Stimulated activated naive CD4-positive, alpha-beta T cell treated with Interleukin-2 at 50 U/mL for 16 hours (primary cell): ENCODE results near the gene ZFP36L2.
"Not testable (repeated sequence)": the region's sequence is repeated elsewhere in the genome, so short reads cannot be mapped to it uniquely, and the experiment has no call there.

ENCODE experiments used
- DNase-seq: peaks from one replicate; lab custom pipeline; 2025; lab: John Stamatoyannopoulos, UW

ZFP36L2 gene

DNA sequence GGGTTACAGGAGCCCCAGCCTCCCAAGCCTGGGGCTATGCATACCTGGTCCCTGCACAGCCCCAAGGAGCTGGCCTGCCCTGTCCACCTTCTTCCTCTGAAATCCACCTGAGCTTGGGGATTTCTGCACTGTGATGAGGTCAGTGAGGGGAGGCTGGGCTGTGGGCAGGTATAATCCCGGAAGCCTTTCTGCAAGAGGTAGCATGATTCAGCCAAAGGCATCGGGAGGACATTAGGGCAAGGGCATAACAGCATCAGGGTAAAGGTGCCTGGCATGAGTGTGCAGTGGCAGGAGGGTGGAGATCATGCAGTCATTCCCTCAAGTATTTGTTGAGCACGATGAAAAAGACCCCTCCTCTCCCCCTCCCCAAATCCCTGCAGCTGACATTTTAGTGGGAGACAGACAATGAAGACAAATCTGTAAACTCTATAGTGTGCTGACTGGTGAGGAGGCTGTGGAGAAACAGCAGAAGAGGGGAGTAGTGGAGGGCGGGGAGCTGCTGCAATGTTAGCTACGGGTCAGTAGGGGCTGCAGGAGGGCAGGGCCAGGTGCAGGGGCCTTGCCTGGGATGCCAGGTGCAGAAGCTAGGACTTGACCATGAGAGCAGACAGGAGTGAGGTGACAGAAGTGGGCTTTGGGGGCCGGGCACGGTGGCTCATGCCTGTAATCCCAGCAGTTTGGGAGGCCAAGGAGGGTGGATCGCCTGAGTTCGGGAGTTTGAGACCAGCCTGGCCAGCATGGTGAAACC lies 18.7 kb downstream of the ZFP36L2 start:
- no peak for DNase-seq

- no peak for DNase-seq
Measured at GRCh38 chr2:43206602-43207001, 19.8 kb downstream of the ZFP36L2 start.

GRCh38 chr2:43203373-43203772 lies 23.0 kb downstream of the ZFP36L2 start:
- no peak for DNase-seq

DNA sequence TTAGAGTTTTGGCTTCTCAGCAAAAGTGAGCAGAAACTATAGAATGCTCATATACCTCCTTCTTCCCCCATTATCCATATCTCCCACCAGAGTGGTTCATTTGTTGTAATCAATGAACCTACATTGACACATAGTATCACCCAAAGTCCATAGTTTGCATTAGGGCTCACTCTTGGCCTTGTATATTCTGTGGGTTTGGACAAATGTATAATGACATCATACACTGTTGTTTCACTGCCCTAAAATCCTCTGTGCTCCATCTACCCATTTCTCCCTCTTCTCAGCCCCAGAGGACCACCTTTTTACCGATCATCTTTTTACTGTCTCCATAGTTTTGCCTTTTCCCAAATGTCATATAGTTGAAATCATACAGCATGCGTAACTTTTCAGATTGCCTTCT lies 24.1 kb downstream of the ZFP36L2 start:
- DNase-seq = no peak

DNA sequence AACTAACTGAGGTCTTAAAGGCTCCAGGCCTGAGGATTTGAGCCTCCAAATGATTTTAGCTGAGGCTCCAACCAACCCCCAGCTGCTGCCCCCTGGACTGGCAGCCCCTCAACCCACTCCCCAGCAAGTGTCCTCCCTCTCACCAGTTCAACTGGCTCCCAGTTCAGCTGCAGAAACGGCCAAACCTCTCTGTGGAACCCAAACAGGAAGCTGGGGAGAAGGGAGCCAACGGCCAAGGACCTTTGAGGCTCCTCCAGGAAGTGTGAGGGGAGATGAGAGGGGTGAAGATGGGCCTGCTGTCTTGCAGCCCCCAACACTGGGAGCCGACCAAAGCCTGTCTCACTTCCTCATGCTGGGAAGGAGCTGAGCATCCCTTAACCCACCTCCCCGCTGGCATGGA lies 24.9 kb downstream of the ZFP36L2 start:
- DNase-seq = no peak

GRCh38 chr2:43201016-43201415 lies 25.4 kb downstream of the ZFP36L2 start:
- DNase-seq = no peak

DNA sequence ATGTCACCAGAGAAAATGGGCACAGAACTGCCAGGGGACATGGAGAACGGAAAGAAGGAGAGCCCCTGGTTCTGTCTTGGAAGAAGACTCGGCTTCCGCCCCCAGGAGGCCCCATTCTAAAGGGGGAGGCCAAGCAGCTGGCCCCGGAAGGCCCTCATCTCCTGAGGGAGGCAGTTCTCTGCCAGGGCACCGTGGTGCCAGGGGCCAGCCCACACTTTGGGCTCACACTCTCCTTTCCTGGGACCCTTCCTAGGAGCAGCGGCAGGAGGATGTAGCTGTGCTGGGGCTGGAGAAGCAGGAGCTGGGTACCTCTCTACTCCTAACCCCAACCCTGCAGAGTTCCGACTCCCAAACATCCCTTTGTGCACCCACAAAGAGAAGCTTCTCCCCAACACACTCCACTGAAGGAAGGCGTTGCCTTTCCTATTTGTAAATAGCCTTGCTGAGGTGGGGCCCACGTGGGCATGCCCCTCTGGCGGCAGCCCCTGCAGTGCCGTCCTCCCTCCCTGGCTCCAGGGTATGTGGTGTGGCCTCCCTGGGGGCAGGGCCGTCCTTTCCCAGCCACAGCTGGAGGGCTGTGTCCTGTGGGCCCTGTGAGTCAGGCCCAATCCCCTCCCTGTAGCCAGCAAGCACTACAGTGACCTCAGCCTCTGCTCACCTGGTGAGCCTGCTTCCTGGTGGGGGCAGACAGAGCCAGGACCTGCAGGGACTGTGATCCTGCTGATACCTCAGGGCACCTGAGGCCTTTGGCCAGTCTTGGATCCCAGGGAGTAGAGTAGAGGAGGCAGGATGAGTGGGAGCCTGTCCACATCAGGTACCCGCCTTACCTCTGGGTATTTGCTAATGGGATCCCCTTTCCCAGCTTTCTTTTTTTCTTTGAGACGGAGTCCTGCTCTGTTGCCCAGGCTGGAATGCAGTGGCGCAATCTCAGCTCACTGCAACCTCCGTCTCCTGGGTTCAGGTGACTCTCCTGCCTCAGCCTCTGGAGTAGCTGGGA lies 26.6 kb downstream of the ZFP36L2 start:
- no peak for DNase-seq

- no peak for DNase-seq
Measured at GRCh38 chr2:43198263-43198662, 28.1 kb downstream of the ZFP36L2 start.

GRCh38 chr2:43197588-43197896 lies 28.9 kb downstream of the ZFP36L2 start:
- DNase-seq = no peak

- no peak for DNase-seq
Measured at GRCh38 chr2:43196768-43197587, 29.4 kb downstream of the ZFP36L2 start.

GRCh38 chr2:43194121-43194869 lies 32.1 kb downstream of the ZFP36L2 start:
- no peak for DNase-seq

- DNase-seq = no peak
Measured at GRCh38 chr2:43193652-43194120, 32.7 kb downstream of the ZFP36L2 start.

DNA sequence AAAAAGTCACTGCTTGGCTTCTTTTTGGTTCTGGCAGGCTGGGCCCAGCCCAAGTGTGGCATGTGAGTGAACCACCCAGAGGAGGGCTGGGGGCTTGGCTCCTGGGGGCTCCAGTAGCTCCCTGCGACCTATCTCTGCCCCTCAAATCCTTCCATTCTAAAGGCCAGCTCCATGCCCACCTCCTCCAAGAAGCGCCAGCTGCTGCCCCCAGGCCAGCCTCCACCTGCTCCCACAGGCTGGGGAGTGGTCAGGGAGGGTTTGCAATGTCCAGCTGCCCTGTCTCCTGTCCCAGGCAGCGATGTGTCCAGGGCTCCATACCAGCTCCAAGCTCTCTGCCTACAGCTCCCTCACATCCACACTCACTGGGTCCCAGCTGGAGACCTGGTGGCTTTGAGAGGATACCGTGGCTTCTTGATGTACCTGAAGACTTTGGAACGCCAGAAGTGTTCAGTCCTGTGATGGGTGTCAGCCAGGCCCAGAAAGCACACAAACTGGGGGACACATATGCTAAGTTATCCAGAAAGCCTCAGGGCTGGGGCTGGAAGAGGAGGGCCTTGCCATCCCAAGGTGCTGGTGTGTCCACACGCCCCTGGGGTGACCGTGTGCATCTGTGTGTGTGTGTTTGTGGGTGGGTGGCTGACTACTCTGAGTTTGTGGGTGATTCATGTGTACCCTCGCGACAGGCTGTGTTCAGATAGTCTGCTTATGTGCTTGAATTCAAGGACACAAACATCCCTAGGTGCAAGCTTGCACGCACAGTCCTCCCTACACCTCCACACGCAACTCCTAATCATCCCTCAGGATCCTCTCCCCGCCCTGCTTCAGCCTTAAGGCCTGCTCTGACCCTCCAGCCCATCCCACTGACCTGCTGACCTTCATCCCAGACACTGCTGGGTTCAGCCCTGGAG lies 33.4 kb downstream of the ZFP36L2 start:
- no peak for DNase-seq

- DNase-seq = no peak
Measured at GRCh38 chr2:43191947-43192516, 34.4 kb downstream of the ZFP36L2 start.

DNA sequence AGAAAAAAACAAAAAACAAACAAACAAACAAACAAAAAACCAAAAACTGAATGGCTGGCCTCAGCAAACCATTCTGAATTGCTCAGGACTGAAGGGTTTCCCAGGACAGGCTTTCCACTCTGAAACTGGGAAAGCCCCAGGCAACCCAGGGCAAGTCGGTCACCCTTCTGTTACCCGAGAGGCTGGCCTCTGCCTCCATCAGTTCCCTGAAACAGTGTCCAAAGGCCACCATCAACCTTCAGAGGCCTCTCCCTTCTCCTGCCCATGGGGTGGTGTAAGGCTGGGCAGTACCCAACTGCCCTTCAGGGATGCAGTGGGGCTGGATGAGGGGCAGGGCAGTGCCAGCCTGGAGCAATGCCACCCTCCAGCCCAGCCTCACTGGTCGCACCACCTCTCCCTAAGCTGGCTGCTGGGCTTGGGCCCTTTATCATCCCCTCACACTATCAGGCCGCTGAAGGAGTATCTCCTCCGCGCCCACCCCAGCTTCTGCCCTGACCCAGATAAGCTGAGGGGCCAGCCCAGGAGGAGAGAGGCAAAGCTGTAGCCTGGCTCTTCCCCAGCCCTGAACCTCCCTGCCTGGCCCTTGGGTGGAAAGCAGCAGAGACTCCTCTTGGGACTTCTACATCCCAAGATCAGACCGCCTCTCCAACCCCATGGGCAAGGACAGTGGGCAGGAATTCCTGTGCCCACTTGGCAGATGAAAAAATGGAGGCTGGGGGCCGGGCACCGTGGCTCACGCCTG lies 35.9 kb downstream of the ZFP36L2 start:
- no peak for DNase-seq

DNA sequence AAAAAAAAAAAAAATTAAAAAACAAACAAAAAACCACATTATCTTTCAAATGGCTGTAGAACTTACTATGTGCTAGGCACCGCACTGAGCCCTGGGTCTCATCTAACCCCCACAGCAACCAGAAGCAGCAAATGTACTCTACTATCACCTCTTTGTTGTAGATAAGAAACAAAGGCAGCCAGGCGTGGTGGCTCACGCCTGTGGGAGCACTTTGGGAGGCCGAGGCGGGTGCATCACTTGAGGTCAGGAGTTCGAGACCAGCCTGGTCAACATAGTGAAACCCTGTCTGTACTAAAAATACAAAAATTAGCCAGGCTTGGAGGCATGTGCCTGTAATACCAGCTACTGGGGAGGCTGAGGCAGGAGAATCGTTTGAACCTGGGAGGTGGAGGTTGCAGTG lies 36.5 kb downstream of the ZFP36L2 start:
- DNase-seq = not testable (repeated sequence)

DNA sequence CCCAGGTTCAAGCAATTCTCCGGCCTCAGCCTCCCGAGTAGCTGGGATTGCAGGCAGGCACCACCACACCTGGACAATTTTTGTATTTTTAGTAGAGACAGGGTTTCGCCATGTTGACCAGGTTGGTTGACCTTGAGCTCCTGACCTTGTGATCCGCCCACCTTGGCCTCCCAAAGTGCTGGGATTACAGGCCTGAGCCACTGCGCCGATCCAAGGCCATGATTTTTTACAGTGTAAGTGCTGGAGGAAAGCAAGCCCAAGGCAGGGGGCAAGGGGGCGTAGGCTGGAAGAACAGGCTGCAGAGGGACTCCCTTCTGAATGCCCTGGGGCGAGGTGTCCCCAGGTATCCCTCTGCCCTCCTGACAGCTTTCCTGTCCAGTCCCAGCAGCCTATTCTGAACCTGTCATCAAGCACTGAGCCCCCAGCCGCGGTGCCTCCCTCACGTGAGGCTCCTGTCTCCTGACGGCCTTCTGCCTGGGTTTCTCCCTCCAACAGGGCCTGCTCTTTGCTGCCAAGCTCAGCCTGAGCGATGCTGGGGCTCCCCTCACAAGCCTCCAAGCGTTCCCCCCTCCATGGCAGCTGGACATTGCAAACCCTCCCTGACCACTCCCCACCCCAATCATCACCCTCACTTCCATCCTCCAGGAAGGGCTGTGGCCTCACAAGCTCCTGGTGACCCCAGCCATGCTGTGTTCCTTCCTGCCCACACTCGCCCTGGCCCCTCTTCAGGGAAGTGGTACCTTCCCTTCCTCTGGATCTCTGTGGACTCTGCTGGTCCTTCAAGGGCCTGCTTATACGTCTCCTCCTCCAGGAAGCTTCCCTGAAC lies 37.6 kb downstream of the ZFP36L2 start:
- DNase-seq = no peak

- no peak for DNase-seq
Measured at GRCh38 chr2:43186679-43187374, 39.6 kb downstream of the ZFP36L2 start.
